Neural cell (in vitro differentiated cells): ENCODE results near the gene CAPN12.

Experiments
- CTCF ChIP-seq: fragments of 450-650 bp; IDR thresholded peaks from 2 replicates; pipeline ENCODE4 v1.5.1; 2014; ENCODE audit warnings: antibody characterized with exemption, mild to moderate bottlenecking, moderate library complexity; ENCODE audit not compliant: poor library complexity, severe bottlenecking
- EP300 ChIP-seq: fragments of 450-650 bp; conservative IDR thresholded peaks from 2 replicates; pipeline ENCODE4 v1.6.1; 2014; ENCODE audit warnings: antibody characterized with exemption, mild to moderate bottlenecking, moderate library complexity; ENCODE audit not compliant: poor library complexity, severe bottlenecking
- EZH2 ChIP-seq: fragments of 200-600, 300-800 bp; shearing (Covaris generic), sonication (generic); IDR thresholded peaks from 2 replicates; pipeline ENCODE4 v1.6.1; 2014; ENCODE audit warnings: antibody characterized with exemption, low read length, borderline replicate concordance, mild to moderate bottlenecking; ENCODE audit not compliant: insufficient read depth, poor library complexity, severe bottlenecking
- RAD21 ChIP-seq: fragments of 450-650 bp; conservative IDR thresholded peaks from 2 replicates; pipeline ENCODE4 v1.6.1; 2014; ENCODE audit warnings: antibody characterized with exemption, mild to moderate bottlenecking, moderate library complexity
- REST ChIP-seq: IDR thresholded peaks from 2 replicates; pipeline ENCODE4 v1.6.1; 2012; ENCODE audit warnings: borderline replicate concordance
- SMC3 ChIP-seq: fragments of 450-650 bp; conservative IDR thresholded peaks from 2 replicates; pipeline ENCODE4 v1.6.1; 2014; ENCODE audit warnings: antibody characterized with exemption, mild to moderate bottlenecking, moderate library complexity; ENCODE audit not compliant: poor library complexity
- TAF1 ChIP-seq: IDR thresholded peaks from 2 replicates; pipeline ENCODE4 v1.6.1; 2012; ENCODE audit warnings: low read depth

DNA sequence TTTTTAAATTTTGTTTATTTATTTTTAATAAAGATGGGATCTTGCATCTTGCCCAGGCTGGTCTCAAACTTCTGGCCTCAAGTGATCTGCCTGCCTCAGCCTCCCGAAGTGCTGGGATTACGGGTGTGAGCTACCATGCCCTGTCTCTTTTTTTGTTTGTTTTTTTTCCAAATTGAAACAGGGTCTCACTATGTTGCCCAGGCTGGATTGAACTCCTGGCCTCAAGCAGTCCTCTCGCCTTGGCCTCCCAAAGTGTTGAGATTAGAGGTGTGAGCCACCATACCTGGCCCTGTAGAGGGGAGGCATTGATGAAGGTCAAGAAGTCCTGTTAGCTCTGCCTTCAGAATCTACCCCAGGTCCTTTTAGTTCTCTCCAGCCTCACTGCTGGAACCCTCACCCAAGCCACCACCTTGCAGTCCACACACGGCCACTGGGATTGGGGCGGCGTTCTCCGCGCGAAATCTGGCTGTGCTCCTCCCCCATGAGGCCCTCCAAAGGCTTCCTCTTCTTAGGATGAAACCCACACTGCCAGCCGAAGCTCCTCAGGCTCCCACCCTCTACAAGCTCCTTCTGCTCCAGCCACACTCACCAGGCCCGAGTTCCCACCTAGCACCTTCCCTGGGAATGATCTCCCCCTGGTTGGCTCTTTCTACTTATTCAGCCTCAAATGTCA, 61.9 kb downstream of the CAPN12 start:
- TF ChIP-seq CTCF (no peak), EZH2 (no peak), TAF1 (no peak), SMC3 (no peak), EP300 (no peak), RAD21 (no peak), REST (no peak)
